CD4-positive, alpha-beta T cell treated with Interleukin-17A for 1 hour (primary cell): Measurements from ENCODE around the gene NSG2.

Experiments
- DNase-seq: peaks from one replicate; pipeline ENCODE4 v3.0.0-alpha.2; 2020

NSG2 gene

DNA sequence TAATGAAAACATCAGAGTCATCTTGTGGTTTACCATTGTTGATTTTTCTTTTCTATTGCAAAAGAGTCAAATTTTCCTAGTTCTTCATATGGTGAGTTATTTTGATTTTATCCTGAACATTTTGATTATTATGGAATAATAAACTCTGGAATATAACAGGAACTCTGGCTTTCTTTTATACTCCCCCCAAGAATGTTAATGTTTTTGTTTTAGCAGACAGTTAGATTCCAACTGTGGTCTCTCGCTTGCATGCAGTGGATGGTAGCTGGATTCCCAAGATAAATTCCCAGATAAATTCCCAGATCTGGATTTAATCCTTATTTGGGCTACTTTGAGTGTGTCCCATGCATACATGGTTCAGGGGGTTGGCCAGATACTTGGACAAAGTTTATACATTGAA lies 109.8 kb downstream of the NSG2 start:
- no peak for DNase-seq

DNA sequence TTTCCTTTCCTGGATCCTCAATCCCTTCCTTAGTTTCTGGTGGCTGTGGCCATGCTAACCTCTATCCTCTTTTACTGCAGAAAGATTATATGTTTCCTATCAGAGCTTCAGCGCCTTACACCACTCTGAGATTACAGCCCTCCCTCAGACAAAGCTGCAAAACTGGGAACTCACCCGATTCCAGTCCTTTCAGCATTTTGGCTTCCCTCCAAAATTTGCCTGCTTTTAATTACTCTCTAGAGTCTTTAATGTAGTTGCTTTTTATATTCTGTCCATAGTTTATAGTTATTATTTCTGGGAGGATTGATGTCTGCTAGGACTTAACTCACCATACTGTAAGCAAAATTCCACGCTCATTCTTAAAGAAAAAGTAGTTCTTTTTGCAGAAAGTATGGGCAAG lies 110.2 kb downstream of the NSG2 start:
- no peak for DNase-seq

DNA sequence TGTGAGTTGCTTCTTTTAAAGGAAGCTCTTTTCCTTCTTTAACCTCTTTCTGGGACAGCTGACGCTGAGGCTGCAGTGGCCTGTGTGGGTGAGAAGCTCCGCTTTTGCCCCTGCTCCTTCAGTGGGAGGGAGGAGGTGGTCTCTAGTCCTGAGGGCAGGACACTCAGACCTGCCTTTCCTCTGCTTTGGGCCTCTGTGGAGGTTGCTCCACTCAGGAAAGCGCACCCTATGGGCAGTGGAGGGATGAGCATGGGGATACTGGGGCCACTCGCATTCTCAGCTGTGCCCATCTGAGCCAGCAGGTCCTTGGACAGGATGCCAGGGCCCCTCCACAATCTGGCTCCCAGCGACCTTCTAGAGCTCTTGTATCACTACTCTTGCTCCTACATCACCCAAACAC lies 111.5 kb downstream of the NSG2 start:
- DNase-seq: no peak
